C4-2B (cell line): ENCODE measurements around the gene ATP6V1B1.

Source experiments
- H3K27ac ChIP-seq: fragments of 450-650 bp; 2 replicates; pipeline ENCODE4 v1.5.1; 2017
- CTCF ChIP-seq: fragments of 450-650 bp; conservative IDR thresholded peaks from 2 replicates; pipeline ENCODE4 v1.5.1; 2017; ENCODE audit warnings: mild to moderate bottlenecking
- ZFX ChIP-seq: fragments of 450-650 bp; IDR thresholded peaks from 2 replicates; pipeline ENCODE4 v1.6.1; 2017

Gene ATP6V1B1

GRCh38 chr2:70962211-70962884 lies 26.6 kb downstream of the ATP6V1B1 start:
- TF ChIP-seq ZFX (no peak), CTCF (no peak)
- no peak overlapping the region for H3K27ac ChIP-seq

GRCh38 chr2:70962885-70963878 lies 27.5 kb downstream of the ATP6V1B1 start:
- no peak overlapping the region for H3K27ac ChIP-seq
- no peak for TF ChIP-seq ZFX
- TF ChIP-seq CTCF = no peak

GRCh38 chr2:70964133-70964532 lies 28.4 kb downstream of the ATP6V1B1 start:
- no peak for TF ChIP-seq CTCF
- no peak for TF ChIP-seq ZFX
- no peak overlapping the region for H3K27ac ChIP-seq

GRCh38 chr2:70964596-70965386 lies 29.1 kb downstream of the ATP6V1B1 start:
- TF ChIP-seq ZFX (no peak), CTCF (peak; percentile 69)
- no peak overlapping the region for H3K27ac ChIP-seq

GRCh38 chr2:70965506-70965905 lies 29.8 kb downstream of the ATP6V1B1 start:
- no peak overlapping the region for H3K27ac ChIP-seq
- TF ChIP-seq CTCF = no peak
- TF ChIP-seq ZFX = no peak

- TF ChIP-seq ZFX = no peak
- TF ChIP-seq CTCF = no peak
Observed at GRCh38 chr2:70966681-70967080, 31.0 kb downstream of the ATP6V1B1 start.

More at GRCh38 chr2:70966681-70967080, 31.0 kb downstream of the ATP6V1B1 start:
- H3K27ac ChIP-seq = no peak overlapping the region
